SK-N-SH (cell line): ENCODE results near the gene OGFRL1. TPM values are rescaled to one million over a fixed set of nuclear protein-coding genes. Genes with fewer than 3 reads are reported as not detected.

Source experiments
- CTCF ChIA-PET: fragments of 300-600, 350-600 bp; formaldehyde crosslinking; extraction: SDS; loops from one replicate; lab custom pipeline; 2021; lab: Yijun Ruan, JAX
- POLR2A ChIA-PET: fragments of 350-600 bp; sonication (Branson Sonifier 250); formaldehyde crosslinking; extraction: SDS; loops from one replicate; lab custom pipeline; 2020; ENCODE audit warnings: antibody characterized with exemption, inconsistent platforms; lab: Yijun Ruan, JAX
- DNase-seq: peaks from one replicate; pipeline ENCODE4 v3.0.0; 2012
- H2AFZ ChIP-seq: fragments of 200-600 bp; sonication (generic); 2 replicates; pipeline ENCODE4 v1.8.1; 2016; ENCODE audit warnings: antibody characterized with exemption, mild to moderate bottlenecking, low read depth
- H3F3A ChIP-seq: fragments of 200-600 bp; sonication (generic); replicated peaks from 2 replicates; pipeline ENCODE3; 2016; ENCODE audit warnings: antibody characterized with exemption, mild to moderate bottlenecking; ENCODE audit not compliant: insufficient read depth
- H3K27ac ChIP-seq, 2 experiments: fragments of 200-500 bp in 1 of 2; fragments of 200-600 bp in 1 of 2; sonication (Bioruptor generic) in 1 of 2; sonication (generic), shearing (Covaris generic) in 1 of 2; 2 replicates each; pipeline versions ENCODE4 v1.5.1 to v1.6.1; 2014 to 2016; ENCODE audit warnings: low read depth in 2 of 2, inconsistent platforms in 1 of 2, low read length in 1 of 2, mild to moderate bottlenecking in 1 of 2, mixed read lengths in 1 of 2
- H3K27me3 ChIP-seq: fragments of 200-600 bp; sonication (generic), shearing (Covaris generic); 2 replicates; pipeline ENCODE4 v1.6.1; 2016; ENCODE audit warnings: mixed run types; ENCODE audit not compliant: insufficient read depth
- H3K36me3 ChIP-seq, 2 experiments: fragments of 200-500 bp in 1 of 2; fragments of 200-600 bp in 1 of 2; sonication (Bioruptor generic) in 1 of 2; sonication (generic) in 1 of 2; replicated peaks in 1 of 2; 2 replicates each; pipeline versions ENCODE3 to v1.5.1; 2014 to 2016; ENCODE audit warnings: low read length in 1 of 2, mild to moderate bottlenecking in 1 of 2; ENCODE audit not compliant: insufficient read depth in 2 of 2, control insufficient read depth in 1 of 2
- H3K4me1 ChIP-seq, 2 experiments: fragments of 200-500 bp in 1 of 2; fragments of 200-600 bp in 1 of 2; sonication (Bioruptor generic) in 1 of 2; sonication (generic), shearing (Covaris generic) in 1 of 2; 2 replicates each; pipeline versions ENCODE4 v1.5.1 to v1.6.1; 2014 to 2016; ENCODE audit warnings: low read depth in 1 of 2, low read length in 1 of 2, mixed run types in 1 of 2; ENCODE audit not compliant: insufficient read depth in 2 of 2, control insufficient read depth in 1 of 2
- H3K4me2 ChIP-seq: fragments of 200-600 bp; sonication (generic), shearing (Covaris generic); 2 replicates; pipeline ENCODE4 v1.6.1; 2017; ENCODE audit warnings: mixed run types
- H3K4me3 ChIP-seq, 2 experiments: fragments of 200-500 bp in 1 of 2; fragments of 200-600 bp in 1 of 2; sonication (Bioruptor generic) in 1 of 2; sonication (generic), shearing (Covaris generic) in 1 of 2; 2 replicates each; pipeline versions ENCODE4 v1.5.1 to v1.8.1; 2014 to 2016; ENCODE audit warnings: low read depth in 2 of 2, inconsistent platforms in 1 of 2, low read length in 1 of 2, mild to moderate bottlenecking in 1 of 2, mixed read lengths in 1 of 2, moderate library complexity in 1 of 2
- H3K79me2 ChIP-seq: fragments of 200-600 bp; sonication (generic); 2 replicates; pipeline ENCODE4 v1.8.1; 2017; ENCODE audit warnings: mild to moderate bottlenecking; ENCODE audit not compliant: insufficient read depth
- H3K9ac ChIP-seq: fragments of 200-600 bp; sonication (generic); 2 replicates; pipeline ENCODE4 v1.6.1; 2017; ENCODE audit warnings: mixed run types
- H3K9me2 ChIP-seq: fragments of 200-600 bp; sonication (generic); 2 replicates; pipeline ENCODE4 v1.6.1; 2017; ENCODE audit warnings: mixed run types
- H3K9me3 ChIP-seq: fragments of 200-600 bp; sonication (generic); 2 replicates; pipeline ENCODE4 v1.6.1; 2017; ENCODE audit warnings: mixed run types, mild to moderate bottlenecking, moderate library complexity
- H4K20me1 ChIP-seq: fragments of 200-600 bp; sonication (generic); 2 replicates; pipeline ENCODE4 v1.6.1; 2017; ENCODE audit warnings: mild to moderate bottlenecking, mixed run types; ENCODE audit not compliant: insufficient read depth
- EZH2phosphoT487 ChIP-seq: fragments of 200-600 bp; sonication (generic); IDR thresholded peaks from 2 replicates; pipeline ENCODE4 v1.6.1; 2017; ENCODE audit warnings: low read depth, mixed run types, mild to moderate bottlenecking, antibody characterized with exemption, moderate library complexity, borderline replicate concordance
- FOSL2 ChIP-seq: IDR thresholded peaks from 2 replicates; pipeline ENCODE4 v1.4.0; 2012; ENCODE audit warnings: low read depth, mild to moderate bottlenecking, moderate library complexity, borderline replicate concordance
- FOXJ3 ChIP-seq: sonication (generic); formaldehyde crosslinking; IDR thresholded peaks from 2 replicates; pipeline ENCODE4 v1.5.1; 2020; ENCODE audit warnings: mild to moderate bottlenecking, missing genetic modification reagents
- JUND ChIP-seq: IDR thresholded peaks from 2 replicates; pipeline ENCODE4 v1.4.0; 2012
- MAX ChIP-seq: IDR thresholded peaks from 2 replicates; pipeline ENCODE4 v1.4.0; 2012; ENCODE audit warnings: low read depth
- NFIC ChIP-seq: IDR thresholded peaks from 2 replicates; pipeline ENCODE4 v1.4.0; 2012; ENCODE audit warnings: borderline replicate concordance
- PBX3 ChIP-seq: IDR thresholded peaks from 2 replicates; pipeline ENCODE4; 2012
- POLR2AphosphoS5 ChIP-seq: IDR thresholded peaks from 2 replicates; pipeline ENCODE4 v1.6.1; 2012; ENCODE audit warnings: low read depth, low read length
- RAD21 ChIP-seq: IDR thresholded peaks from 2 replicates; pipeline ENCODE4 v1.6.1; 2012; ENCODE audit warnings: mild to moderate bottlenecking, low read length
- RXRA ChIP-seq: IDR thresholded peaks from 2 replicates; pipeline ENCODE4 v1.4.0; 2012; ENCODE audit warnings: low read depth, mild to moderate bottlenecking, borderline replicate concordance
- TAF1 ChIP-seq: IDR thresholded peaks from 2 replicates; pipeline ENCODE4 v1.6.1; 2012; ENCODE audit warnings: low read depth, mild to moderate bottlenecking, low read length, moderate library complexity, borderline replicate concordance
- TCF12 ChIP-seq: IDR thresholded peaks from 2 replicates; pipeline ENCODE4 v1.4.0; 2012
- TEAD4 ChIP-seq: IDR thresholded peaks from 2 replicates; pipeline ENCODE4 v1.4.0; 2012; ENCODE audit warnings: mild to moderate bottlenecking, borderline replicate concordance; ENCODE audit not compliant: insufficient read depth
- YY1 ChIP-seq: IDR thresholded peaks from 2 replicates; pipeline ENCODE4 v1.4.0; 2012; ENCODE audit warnings: low read depth, mild to moderate bottlenecking
- WGBS: methylation state at CpG from one replicate; pipeline ENCODE4 v1.1.6; 2017; ENCODE audit warnings: low lambda C conversion rate; 5-methylcytosine and 5-hydroxymethylcytosine counted together
- polyA plus RNA-seq, 3 experiments: library from polyadenylated mRNA; depleted of rRNA; stranded (reverse); fragments of >200 nt; gene quantifications; 2 replicates each; pipeline ENCODE4 v1.2.3, GENCODE V29; 2012

The OGFRL1 gene
- polyA plus RNA-seq, 1 of the 3 experiments (the other 2 are of a cell fraction), result 2.4 TPM

DNA sequence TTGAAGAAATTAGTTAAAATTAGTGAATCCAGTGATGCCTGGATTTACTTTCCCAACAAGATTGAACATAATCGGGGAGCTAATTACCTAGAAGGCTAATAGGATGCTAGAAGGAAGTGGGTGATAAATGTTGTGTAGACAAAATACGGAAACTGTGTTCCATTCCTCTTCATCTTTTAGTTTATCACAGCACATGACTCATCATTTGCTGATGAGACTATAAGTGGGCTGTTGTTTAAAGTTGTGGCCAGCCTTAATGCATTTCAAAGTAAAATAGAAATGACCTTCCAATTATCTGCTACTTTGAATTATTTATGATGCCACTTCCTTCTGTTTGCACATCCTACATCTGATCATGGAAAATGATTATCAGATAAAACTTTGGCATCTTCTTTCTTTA, 43.4 kb downstream of the OGFRL1 start:
- 0 out of 2 replicates have a peak, but pooled peaks have one; percentile 5 for TF ChIP-seq TCF12
- no peak for TF ChIP-seq EZH2phosphoT487
- 0 out of 2 replicates have a peak, but pooled peaks have one; percentile 5 for TF ChIP-seq JUND
- CTCF ChIA-PET, result interaction anchor here (0.9 kb wide), 1 partner anchor 212 kb away, joined by 3 read pairs; no protein-coding TSS in a partner anchor
- Histone ChIP-seq H3K4me1 (no peaks in the 10 kb centered on the region; a peak in 1 of 4 replicates), H3K9me3 (no peaks in the 10 kb centered on the region), H3K36me3 (no peaks in the 10 kb centered on the region), H3K4me3 (no peak overlapping the region), H3K4me2 (no peak overlapping the region), H3K9ac (no peak overlapping the region), H4K20me1 (no peaks in the 10 kb centered on the region), H2AFZ (no peak overlapping the region), H3K27ac (no peak overlapping the region), H3K79me2 (no peaks in the 10 kb centered on the region), H3K9me2 (no peaks in the 10 kb centered on the region), H3F3A (peaks cover 4% of the 10 kb centered on the region), H3K27me3 (no peaks in the 10 kb centered on the region)
- no peak for DNase-seq
- 72% methylated on average over 2 of the region's 2 CpGs for WGBS
- POLR2A ChIA-PET, result no interaction called here

- no peak for TF ChIP-seq FOXJ3 (CRISPR knock-in tag)
- no peak for TF ChIP-seq TEAD4
- TF ChIP-seq, all 33 proteins: peak for 0
- WGBS, result 93% methylated on average over 1 of the region's 1 CpG
- no peak overlapping the region for H3K9ac ChIP-seq
- H3K79me2 ChIP-seq, result no peaks in the 10 kb centered on the region
- peak overlapping the region in 1 of 2 experiments; percentile 49; a peak in 2 of 4 replicates for H3K27ac ChIP-seq
- H3K4me1 ChIP-seq, result no peaks in the 10 kb centered on the region
- H3K9me2 ChIP-seq, result no peaks in the 10 kb centered on the region
- DNase-seq, result no peak
- H3K36me3 ChIP-seq, result no peaks in the 10 kb centered on the region
- no peaks in the 10 kb centered on the region for H3K9me3 ChIP-seq
- H4K20me1 ChIP-seq, result no peaks in the 10 kb centered on the region
- no peaks in the 10 kb centered on the region for H3K27me3 ChIP-seq
- CTCF ChIA-PET, result interaction anchor here (0.6 to 1.4 kb wide), 2 partner anchors 11 to 142 kb away, joined by 3 to 5 read pairs; no protein-coding TSS in a partner anchor
- H3K4me3 ChIP-seq, result no peak overlapping the region
- no peak overlapping the region for H2AFZ ChIP-seq
- POLR2A ChIA-PET, result no interaction called here
- peaks cover 4% of the 10 kb centered on the region for H3F3A ChIP-seq
- H3K4me2 ChIP-seq, result no peak overlapping the region
Measured at GRCh38 chr6:71333050-71333449, 44.4 kb downstream of the OGFRL1 start.

DNA sequence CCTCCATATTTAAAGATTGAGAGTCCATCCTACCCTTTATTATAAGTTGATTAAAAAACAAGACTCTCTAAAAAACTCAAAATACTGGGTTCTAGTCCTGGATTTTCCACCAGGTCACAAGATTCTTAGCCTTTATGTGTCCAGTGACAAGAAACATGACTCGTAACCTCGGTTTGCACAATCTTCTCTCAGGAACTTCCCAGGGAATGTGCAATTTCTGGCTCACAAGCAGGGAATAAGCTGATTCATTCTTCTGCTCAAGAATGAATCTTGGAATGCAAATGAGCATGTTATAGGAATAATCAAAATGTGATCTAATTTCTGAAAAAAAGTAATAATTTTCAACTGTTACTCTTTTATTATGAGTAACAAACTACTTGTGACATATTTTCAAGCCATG, 45.1 kb downstream of the OGFRL1 start:
- TF ChIP-seq POLR2AphosphoS5 (no peak; the same call in 1 of the 2 replicates), JUND (peak; percentile 61), NFIC (peak; percentile 63; the same call in 1 of the 2 replicates), RAD21 (no peak), MAX (no peak), EZH2phosphoT487 (no peak), TAF1 (no peak), FOXJ3 (CRISPR knock-in tag) (no peak), PBX3 (peak; percentile 27; the same call in 1 of the 2 replicates), FOSL2 (peak; percentile 70; the same call in 1 of the 2 replicates), YY1 (no peak), TCF12 (peak; percentile 59), RXRA (no peak)
- Histone ChIP-seq H4K20me1 (no peaks in the 10 kb centered on the region), H3K9me3 (no peaks in the 10 kb centered on the region), H3F3A (peaks cover 4% of the 10 kb centered on the region), H3K9ac (no peak overlapping the region), H3K79me2 (no peaks in the 10 kb centered on the region), H3K4me2 (no peak overlapping the region), H3K4me3 (no peak overlapping the region), H3K36me3 (no peaks in the 10 kb centered on the region), H3K27me3 (no peaks in the 10 kb centered on the region), H3K4me1 (no peaks in the 10 kb centered on the region), H3K9me2 (no peaks in the 10 kb centered on the region), H2AFZ (no peak overlapping the region), H3K27ac (peak overlapping the region in 1 of 2 experiments; percentile 49; a peak in 3 of 4 replicates)
- ChIA-PET CTCF (interaction anchor here (1.4 kb wide), 1 partner anchor 143 kb away, joined by 5 read pairs; no protein-coding TSS in a partner anchor), POLR2A (no interaction called here)
- 37% methylated on average over 2 of the region's 2 CpGs for WGBS
- DNase-seq, result no peak
